Fibroblast of villous mesenchyme (primary cell): ENCODE measurements around the gene PFKM. TPM values are rescaled to one million over a fixed set of nuclear protein-coding genes. Genes with fewer than 3 reads are reported as not detected.
"Not testable (repeated sequence)": the region's sequence is repeated elsewhere in the genome, so short reads cannot be mapped to it uniquely, and the experiment has no call there.

Experiments
- DNase-seq: peaks from one replicate; pipeline ENCODE4 v3.0.0-alpha.2; 2010; ENCODE audit warnings: low read depth
- H3K4me3 ChIP-seq: 2 replicates; pipeline ENCODE4 v1.5.1; 2011; ENCODE audit warnings: low read depth, mild to moderate bottlenecking, low read length
- total RNA-seq: library from RNA; depleted of rRNA; stranded (reverse); fragments of >200 nt; gene quantifications from 2 replicates; pipeline ENCODE4 v1.2.3, GENCODE V29; 2012
- TF ChIP-seq, protein P1 (sequence below): IDR thresholded peaks from 2 replicates; pipeline ENCODE4 v1.5.1; 2012; ENCODE audit warnings: low read depth, mild to moderate bottlenecking, low read length; ENCODE audit not compliant: insufficient read depth

The PFKM gene
- total RNA-seq, 1 donor = 83.8 TPM

DNA sequence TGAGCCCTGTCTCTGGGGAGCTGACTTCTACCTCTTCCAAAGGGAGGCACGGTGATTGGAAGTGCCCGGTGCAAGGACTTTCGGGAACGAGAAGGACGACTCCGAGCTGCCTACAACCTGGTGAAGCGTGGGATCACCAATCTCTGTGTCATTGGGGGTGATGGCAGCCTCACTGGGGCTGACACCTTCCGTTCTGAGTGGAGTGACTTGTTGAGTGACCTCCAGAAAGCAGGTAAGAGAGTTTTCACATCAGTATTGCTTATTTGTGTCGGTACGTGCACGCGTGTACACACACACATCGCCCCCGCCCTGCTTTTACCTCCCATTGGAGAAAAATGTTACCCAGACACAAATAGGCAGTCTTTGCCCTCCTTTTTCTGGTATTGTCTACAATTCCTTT is 13.7 kb downstream of the PFKM start:
- no peak for DNase-seq
- TF ChIP-seq, protein P1, sequence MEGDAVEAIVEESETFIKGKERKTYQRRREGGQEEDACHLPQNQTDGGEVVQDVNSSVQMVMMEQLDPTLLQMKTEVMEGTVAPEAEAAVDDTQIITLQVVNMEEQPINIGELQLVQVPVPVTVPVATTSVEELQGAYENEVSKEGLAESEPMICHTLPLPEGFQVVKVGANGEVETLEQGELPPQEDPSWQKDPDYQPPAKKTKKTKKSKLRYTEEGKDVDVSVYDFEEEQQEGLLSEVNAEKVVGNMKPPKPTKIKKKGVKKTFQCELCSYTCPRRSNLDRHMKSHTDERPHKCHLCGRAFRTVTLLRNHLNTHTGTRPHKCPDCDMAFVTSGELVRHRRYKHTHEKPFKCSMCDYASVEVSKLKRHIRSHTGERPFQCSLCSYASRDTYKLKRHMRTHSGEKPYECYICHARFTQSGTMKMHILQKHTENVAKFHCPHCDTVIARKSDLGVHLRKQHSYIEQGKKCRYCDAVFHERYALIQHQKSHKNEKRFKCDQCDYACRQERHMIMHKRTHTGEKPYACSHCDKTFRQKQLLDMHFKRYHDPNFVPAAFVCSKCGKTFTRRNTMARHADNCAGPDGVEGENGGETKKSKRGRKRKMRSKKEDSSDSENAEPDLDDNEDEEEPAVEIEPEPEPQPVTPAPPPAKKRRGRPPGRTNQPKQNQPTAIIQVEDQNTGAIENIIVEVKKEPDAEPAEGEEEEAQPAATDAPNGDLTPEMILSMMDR = no peak
- no peak overlapping the region for H3K4me3 ChIP-seq

DNA sequence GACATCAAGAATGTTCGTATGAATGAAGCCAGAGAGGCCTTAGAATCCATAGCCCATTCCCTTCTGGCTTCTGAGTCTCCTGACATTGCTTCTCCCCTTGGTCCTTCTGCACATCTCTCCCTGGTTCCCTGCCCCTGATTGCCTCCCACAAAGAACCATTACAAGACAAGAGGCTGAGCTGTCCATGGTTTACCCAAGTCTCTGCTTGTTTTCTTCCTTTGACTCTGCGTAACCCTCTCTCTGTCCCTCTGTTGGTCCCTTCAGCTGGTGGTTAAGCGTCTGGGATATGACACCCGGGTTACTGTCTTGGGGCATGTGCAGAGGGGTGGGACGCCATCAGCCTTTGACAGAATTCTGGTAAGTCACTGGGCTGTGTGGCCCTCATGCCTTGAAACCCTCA is 15.9 kb downstream of the PFKM start:
- H3K4me3 ChIP-seq = no peak overlapping the region
- TF ChIP-seq, protein P1 = no peak
- no peak for DNase-seq

DNA sequence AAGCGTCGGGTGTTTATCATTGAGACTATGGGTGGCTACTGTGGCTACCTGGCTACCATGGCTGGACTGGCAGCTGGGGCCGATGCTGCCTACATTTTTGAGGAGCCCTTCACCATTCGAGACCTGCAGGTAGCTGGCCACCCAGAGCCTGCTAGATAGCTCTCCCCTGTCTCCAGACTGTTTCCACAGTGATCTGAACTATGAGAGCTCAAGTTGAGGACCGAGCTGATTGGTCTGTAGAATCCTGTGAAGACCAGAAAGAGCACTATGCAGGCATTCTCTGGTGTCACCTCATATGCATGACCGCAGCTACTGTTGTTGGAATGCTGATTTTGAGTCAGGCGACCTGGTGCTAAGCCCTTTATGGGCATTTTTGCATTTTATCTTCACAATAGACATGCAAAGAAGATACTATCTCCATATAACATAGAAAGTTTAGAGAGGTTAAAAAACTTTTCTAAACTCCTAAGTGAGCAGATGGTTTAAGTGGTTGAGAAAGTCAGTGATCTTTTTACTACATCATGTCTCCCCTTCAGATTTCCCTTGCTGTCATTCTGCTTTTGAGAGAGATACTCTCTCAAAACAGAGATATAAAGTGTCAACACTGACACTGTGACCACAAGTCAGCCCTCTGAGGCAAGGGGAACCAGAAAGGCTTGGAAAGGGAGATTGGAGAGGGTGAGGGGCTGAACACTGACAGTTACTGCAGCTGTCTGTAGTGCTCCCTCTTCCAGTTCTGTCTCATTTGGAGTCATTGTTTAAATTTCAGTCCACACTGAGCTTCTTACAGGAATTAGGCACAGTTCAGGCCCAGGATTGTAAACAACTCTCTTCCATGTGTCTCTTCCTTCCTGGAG is 23.9 kb downstream of the PFKM start:
- H3K4me3 ChIP-seq = no peak overlapping the region
- DNase-seq = peak; percentile 40
- TF ChIP-seq, protein P1 = no peak

DNA sequence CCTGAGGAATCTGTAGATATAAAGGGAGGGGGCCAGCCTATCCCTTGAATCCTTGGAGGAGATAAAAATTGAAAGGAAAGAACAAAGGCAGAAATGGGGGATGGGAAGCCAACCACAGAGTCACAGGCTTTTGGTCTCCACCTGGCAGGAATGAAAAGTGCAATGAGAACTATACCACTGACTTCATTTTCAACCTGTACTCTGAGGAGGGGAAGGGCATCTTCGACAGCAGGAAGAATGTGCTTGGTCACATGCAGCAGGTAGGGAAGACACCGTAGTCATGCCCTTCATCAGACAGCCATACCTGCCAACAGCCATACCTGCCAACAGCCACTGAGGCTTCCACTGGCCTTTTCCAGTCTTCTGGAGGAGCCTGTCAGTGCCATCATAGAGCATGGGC is 24.7 kb downstream of the PFKM start:
- no peak overlapping the region for H3K4me3 ChIP-seq
- no peak for DNase-seq
- TF ChIP-seq, protein P1 = no peak

DNA sequence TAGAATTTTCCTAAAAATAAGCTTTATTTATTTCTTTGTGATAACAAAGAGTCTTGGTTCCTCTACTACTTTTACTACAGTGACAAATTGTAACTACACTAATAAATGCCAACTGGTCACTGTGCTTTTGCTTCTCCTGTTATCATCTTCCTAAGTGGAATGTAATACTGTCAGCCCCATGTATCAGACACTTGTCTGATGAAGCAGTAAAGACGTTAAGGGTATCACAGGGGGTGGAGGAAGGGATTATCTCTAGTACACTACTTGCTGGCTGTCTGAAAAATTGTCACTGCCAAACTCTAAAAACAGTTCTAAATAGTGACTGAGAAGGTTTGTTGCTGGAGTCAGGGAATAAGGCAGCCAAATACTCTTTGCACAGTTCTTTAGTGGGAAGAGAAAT is 26.8 kb downstream of the PFKM start:
- no peak for DNase-seq
- TF ChIP-seq, protein P1 = no peak
- no peak overlapping the region for H3K4me3 ChIP-seq

DNA sequence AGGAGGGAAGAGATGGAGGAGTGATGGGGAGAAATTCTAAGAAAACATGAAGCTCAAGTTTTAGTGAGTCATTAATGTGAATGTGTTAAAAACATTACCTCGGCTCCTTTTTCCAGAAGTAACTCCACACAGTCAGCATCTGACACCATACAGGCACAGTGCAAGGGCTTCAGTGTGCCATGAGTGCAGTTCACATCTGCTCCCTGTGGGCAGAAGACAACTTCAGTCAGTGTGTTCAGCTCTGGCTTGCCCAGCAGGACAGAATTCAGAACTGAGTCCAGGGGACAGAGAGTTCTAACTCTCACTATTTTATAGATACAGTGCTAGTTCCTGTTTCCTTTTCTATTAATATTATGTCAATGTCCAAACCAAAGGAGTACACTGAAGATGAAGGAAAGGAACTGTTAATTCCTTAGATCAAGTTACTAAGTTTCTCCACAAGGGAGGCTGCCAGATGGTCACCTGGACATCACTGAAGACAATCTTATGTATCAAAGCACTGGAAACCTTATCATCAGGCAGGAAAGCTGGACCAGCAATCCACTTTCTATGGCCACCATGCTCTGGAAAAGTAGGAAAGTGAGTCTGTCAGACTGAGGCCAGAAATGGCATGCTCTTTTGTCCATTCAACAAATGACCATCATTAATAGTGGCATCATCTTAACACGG is 32.1 kb downstream of the PFKM start:
- TF ChIP-seq, protein P1 = no peak
- no peak overlapping the region for H3K4me3 ChIP-seq
- DNase-seq = no peak

DNA sequence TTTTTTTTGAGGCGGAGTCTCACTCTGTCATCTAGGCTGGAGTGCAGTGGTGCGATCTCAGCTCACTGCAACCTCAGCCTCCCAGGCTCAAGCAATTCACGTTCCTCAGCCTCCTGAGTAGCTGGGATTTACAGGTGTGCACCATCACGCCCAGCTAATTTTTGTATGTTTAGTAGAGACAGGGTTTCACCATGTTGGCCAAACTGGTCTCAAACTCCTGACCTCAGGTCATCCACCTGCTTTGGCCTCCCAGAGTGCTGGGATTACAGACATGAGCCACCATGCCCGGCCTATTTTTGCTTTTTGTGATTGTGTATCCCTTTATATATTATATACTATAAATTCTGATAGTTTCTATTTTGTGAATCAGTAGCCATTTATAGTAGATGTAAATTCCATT is 36.6 kb downstream of the PFKM start:
- DNase-seq, H3K4me3 ChIP-seq: not testable (repeated sequence)
